ENCODE results near the gene VCX3B. TPM values are rescaled to one million over a fixed set of nuclear protein-coding genes. Genes with fewer than 3 reads are reported as not detected.

Gene VCX3B
- total RNA-seq (2022; extraction: Qiagen RNA extraction), result not detected in 5 replicates

GRCh38 chrX:8464530-8464929, at the start of gene VCX3B:
VCX3B (plus strand) TSS chrX:8464830; CDS start chrX:8465451, 621 bp downstream.

All from A549 treated with Hydrocortisone at 1 μM for 4 hours (cell line).